ENCODE results near the gene FZR1.

GRCh38 chr19:3532154-3532786 lies 26.2 kb downstream of the FZR1 start:
- TF ChIP-seq CTCF (IDR thresholded peaks at IDR 0.05), result no peak
- TF ChIP-seq POLR2A (IDR thresholded peaks at IDR 0.05), result no peak
- TF ChIP-seq POLR2AphosphoS5 (IDR thresholded peaks at IDR 0.05), result no peak

All from suprapubic skin (tissue), 4 donors.